HepG2 (cell line): ENCODE data around the gene SLC15A3. TPM values are rescaled to one million over a fixed set of nuclear protein-coding genes. Genes with fewer than 3 reads are reported as not detected.

Experiments used
- ATAC-seq: fragments of 200-7000 bp; cut with Tn5 transposase; 3 replicates; pipeline ENCODE4 v1.9.1; 2020; ENCODE audit warnings: mild to moderate bottlenecking, moderate library complexity
- BruUV-seq: library from RNA; stranded (reverse); fragments of 400-500 nt; replicated peaks from 2 replicates; lab custom pipeline; 2021; lab: Mats Ljungman, UMichigan
- CTCF ChIA-PET: fragments of 300-600 bp; formaldehyde crosslinking; extraction: SDS; loops from one replicate; lab custom pipeline; 2021; ENCODE audit warnings: low total read pairs, inconsistent platforms, low intra/inter-chr PET ratio; lab: Yijun Ruan, JAX
- POLR2A ChIA-PET: fragments of 350-600 bp; sonication (Branson Sonifier 250); formaldehyde crosslinking; loops from one replicate; lab custom pipeline; 2020; ENCODE audit warnings: antibody characterized with exemption, inconsistent platforms; lab: Yijun Ruan, JAX
- DNase-seq: peaks from one replicate; pipeline ENCODE4 v3.0.0-alpha.2; 2015; ENCODE audit warnings: low spot score
- FAIRE-seq: peaks from 3 replicates; lab custom pipeline; 2011; peaks lifted over from hg19 to GRCh38; lab: Jason Lieb, UNC
- H2AFZ ChIP-seq: one replicate; pipeline ENCODE4 v1.6.1; 2011; ENCODE audit warnings: low read length, inconsistent platforms
- H3K27ac ChIP-seq: fragments of 300-600 bp; 3 replicates; pipeline ENCODE4 v1.8.0; 2011; ENCODE audit warnings: mixed run types, mild to moderate bottlenecking, mixed read lengths, low read length, inconsistent platforms; ENCODE audit not compliant: insufficient read depth; ENCODE audit errors: extremely low read length
- H3K27me3 ChIP-seq, 2 experiments: fragments of 200-600 bp in 1 of 2; 2 replicates in 1 of 2; 3 replicates in 1 of 2; pipeline versions ENCODE4 v1.6.0 to v1.8.0; 2011; ENCODE audit warnings: low read length in 2 of 2, mild to moderate bottlenecking in 2 of 2, moderate library complexity in 2 of 2, inconsistent platforms in 1 of 2; ENCODE audit not compliant: insufficient read depth in 2 of 2, control insufficient read depth in 1 of 2
- H3K36me3 ChIP-seq, 2 experiments: fragments of 200-600 bp in 1 of 2; replicated peaks in 1 of 2; 2 replicates in 1 of 2; 3 replicates in 1 of 2; pipeline versions ENCODE4 v1.5.1 to v1.8.0; 2011; ENCODE audit warnings: low read length in 2 of 2, inconsistent platforms in 1 of 2; ENCODE audit not compliant: insufficient read depth in 2 of 2, control insufficient read depth in 1 of 2
- H3K4me1 ChIP-seq: 2 replicates; pipeline ENCODE4 v1.5.1; 2012; ENCODE audit warnings: low read length, inconsistent platforms; ENCODE audit not compliant: insufficient read depth
- H3K4me2 ChIP-seq: 2 replicates; pipeline ENCODE4 v1.6.0; 2011; ENCODE audit warnings: low read depth, low read length, inconsistent platforms
- H3K4me3 ChIP-seq, 3 experiments: fragments of 200-600 bp in 1 of 3; sonication (generic), shearing (Covaris generic) in 1 of 3; replicated peaks in 1 of 3; 2 replicates each; pipeline ENCODE4 v1.5.1; 2011 to 2016; ENCODE audit warnings: low read length in 3 of 3, inconsistent platforms in 2 of 3, low read depth in 2 of 3, mild to moderate bottlenecking in 2 of 3, control low read depth in 1 of 3, mixed read lengths in 1 of 3; ENCODE audit not compliant: insufficient read depth in 1 of 3
- H3K79me2 ChIP-seq: one replicate; pipeline ENCODE4 v1.6.1; 2011; ENCODE audit warnings: low read length, inconsistent platforms; ENCODE audit not compliant: insufficient read depth
- H3K9ac ChIP-seq: 2 replicates; pipeline ENCODE4 v1.6.0; 2011; ENCODE audit warnings: mild to moderate bottlenecking, low read depth, low read length, inconsistent platforms; ENCODE audit not compliant: insufficient read depth
- H3K9me3 ChIP-seq: 2 replicates; pipeline ENCODE4 v1.5.1; 2012; ENCODE audit warnings: mild to moderate bottlenecking, low read length
- H4K20me1 ChIP-seq: 2 replicates; pipeline ENCODE4 v1.6.0; 2011; ENCODE audit warnings: inconsistent platforms, mild to moderate bottlenecking, low read length, moderate library complexity; ENCODE audit not compliant: insufficient read depth
- FIP1L1 ChIP-seq: fragments of 200-400 bp; formaldehyde crosslinking; IDR thresholded peaks from 2 replicates; pipeline ENCODE4 v1.6.1; 2018; ENCODE audit warnings: low read depth, mild to moderate bottlenecking, low read length, moderate library complexity, borderline replicate concordance; ENCODE audit not compliant: insufficient read depth
- GATAD2A ChIP-seq: IDR thresholded peaks from 2 replicates; pipeline ENCODE4 v1.6.1; 2016
- NFRKB ChIP-seq: fragments of 450-650 bp; IDR thresholded peaks from 2 replicates; pipeline ENCODE4 v1.6.1; 2017
- NR2F2 ChIP-seq: IDR thresholded peaks from 2 replicates; pipeline ENCODE4 v1.6.1; 2012; ENCODE audit warnings: low read depth, inconsistent platforms, borderline replicate concordance
- SIX4 ChIP-seq: sonication (generic); formaldehyde crosslinking; IDR thresholded peaks from 2 replicates; pipeline ENCODE4 v1.4.0; 2020; ENCODE audit warnings: missing genetic modification reagents
- ZBTB38 ChIP-seq: sonication (generic); formaldehyde crosslinking; IDR thresholded peaks from 2 replicates; pipeline ENCODE4 v1.5.1; 2020; ENCODE audit warnings: mild to moderate bottlenecking, missing genetic modification reagents
- ZNF552 ChIP-seq: sonication (generic); formaldehyde crosslinking; IDR thresholded peaks from 2 replicates; pipeline ENCODE4 v1.9.0; 2022; ENCODE audit warnings: missing genetic modification reagents, mild to moderate bottlenecking, borderline replicate concordance
- ZNF609 ChIP-seq: sonication (generic); formaldehyde crosslinking; IDR thresholded peaks from 2 replicates; pipeline ENCODE4 v1.4.0; 2020; ENCODE audit warnings: mild to moderate bottlenecking, missing genetic modification reagents, borderline replicate concordance
- ZNF614 ChIP-seq: IDR thresholded peaks from 2 replicates; pipeline ENCODE4 v1.6.1; 2018; ENCODE audit warnings: missing biosample characterization, missing genetic modification reagents, inconsistent platforms, borderline replicate concordance
- ZNF749 ChIP-seq: sonication (generic); formaldehyde crosslinking; IDR thresholded peaks from 2 replicates; pipeline ENCODE4 v1.8.0; 2022; ENCODE audit warnings: mild to moderate bottlenecking, missing genetic modification reagents, moderate library complexity, borderline replicate concordance
- WGBS: methylation state at CpG from one replicate; pipeline ENCODE4 v1.1.6; 2017; ENCODE audit warnings: low lambda C conversion rate; 5-methylcytosine and 5-hydroxymethylcytosine counted together
- in situ Hi-C: cut with HindIII; loops from 2 replicates; pipeline ENCODE4 v1.10.0; 2017; ENCODE audit warnings: low pct_unique_long_range_greater_than_20kb; ENCODE audit not compliant: extremely low pct_ligation_motif_present
- intact Hi-C: fragments of 100-400 bp; cut with micrococcal nuclease; formaldehyde crosslinking; loops from one replicate; pipeline ENCODE4 v1.10.0; 2022; ENCODE audit not compliant: unreplicated experiment
- polyA plus RNA-seq, 8 experiments: library from polyadenylated mRNA; depleted of rRNA in 3 of 8; stranded (reverse) in 7 of 8; unstranded in 1 of 8; fragments of >200 nt; fragmentation: Illumina TruSeq in 4 of 8; extraction: Trizol in 4 of 8; gene quantifications; 2 replicates each; pipeline versions ENCODE4 v1.2.1 to v1.2.3, GENCODE V29; 2011 to 2016; ENCODE audit warnings: low read depth in 4 of 8, missing spikeins in 1 of 8, mixed read lengths in 1 of 8; ENCODE audit not compliant: insufficient read depth in 1 of 8
- total RNA-seq, 5 experiments: library from RNA; depleted of rRNA; stranded (reverse); fragments of >200 nt; fragmentation: Illumina TruSeq; extraction: Trizol; gene quantifications; 2 replicates each; pipeline ENCODE4 v1.2.3, GENCODE V29; 2016; ENCODE audit warnings: low read depth in 1 of 5
- TF ChIP-seq, protein P1 (sequence below): sonication (generic); formaldehyde crosslinking; conservative IDR thresholded peaks from 2 replicates; pipeline ENCODE4 v1.8.0; 2022; ENCODE audit warnings: missing genetic modification reagents

SLC15A3 gene
- total and polyA plus RNA-seq, 2 of the 13 experiments (the other 11 are each of a cell fraction or from before 2014, with no cell fraction given) = 0.45 to 0.77 TPM

DNA sequence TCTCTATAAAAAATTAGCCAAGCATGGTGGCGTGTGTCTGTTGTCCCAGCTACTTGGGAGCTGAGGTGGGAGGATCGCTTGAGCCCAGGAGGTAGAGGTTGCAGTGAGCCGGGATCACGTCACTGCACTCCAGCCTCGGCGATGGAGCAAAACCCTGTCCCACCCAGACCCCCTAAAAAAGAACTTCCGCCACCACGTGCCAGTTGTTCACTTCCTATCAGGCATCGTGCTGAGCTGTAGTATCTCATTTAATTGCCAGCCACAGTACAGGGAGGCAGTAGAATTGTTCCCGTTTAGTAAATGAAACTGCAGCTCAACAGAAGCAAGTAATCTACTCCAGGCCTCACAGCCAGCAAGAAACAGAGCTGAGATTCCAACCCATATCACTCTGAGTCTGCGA is 30.7 kb downstream of the SLC15A3 start:
- H3K36me3 ChIP-seq = peaks cover 0 to 7% of the 10 kb centered on the region in 2 experiments; a peak in 3 of 5 replicates
- ChIA-PET POLR2A (no interaction called here), CTCF (no interaction called here)
- intact Hi-C loops (no loop called here), in situ Hi-C loops (no loop called here)
- no peaks in the 10 kb centered on the region for H3K79me2 ChIP-seq
- H3K27ac ChIP-seq = no peak overlapping the region
- H3K9ac ChIP-seq = no peak overlapping the region
- H3K27me3 ChIP-seq = no peaks in the 10 kb centered on the region; a peak in 1 of 5 replicates
- DNase-seq (no peak), FAIRE-seq (no peak), ATAC-seq (no peak)
- no peaks in the 10 kb centered on the region for H4K20me1 ChIP-seq
- TF ChIP-seq, protein P1, sequence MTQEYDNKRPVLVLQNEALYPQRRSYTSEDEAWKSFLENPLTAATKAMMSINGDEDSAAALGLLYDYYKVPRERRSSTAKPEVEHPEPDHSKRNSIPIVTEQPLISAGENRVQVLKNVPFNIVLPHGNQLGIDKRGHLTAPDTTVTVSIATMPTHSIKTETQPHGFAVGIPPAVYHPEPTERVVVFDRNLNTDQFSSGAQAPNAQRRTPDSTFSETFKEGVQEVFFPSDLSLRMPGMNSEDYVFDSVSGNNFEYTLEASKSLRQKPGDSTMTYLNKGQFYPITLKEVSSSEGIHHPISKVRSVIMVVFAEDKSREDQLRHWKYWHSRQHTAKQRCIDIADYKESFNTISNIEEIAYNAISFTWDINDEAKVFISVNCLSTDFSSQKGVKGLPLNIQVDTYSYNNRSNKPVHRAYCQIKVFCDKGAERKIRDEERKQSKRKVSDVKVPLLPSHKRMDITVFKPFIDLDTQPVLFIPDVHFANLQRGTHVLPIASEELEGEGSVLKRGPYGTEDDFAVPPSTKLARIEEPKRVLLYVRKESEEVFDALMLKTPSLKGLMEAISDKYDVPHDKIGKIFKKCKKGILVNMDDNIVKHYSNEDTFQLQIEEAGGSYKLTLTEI (CRISPR knock-in tag) = no peak
- TF ChIP-seq NR2F2 = no peak
- TF ChIP-seq GATAD2A (CRISPR knock-in tag) = no peak
- TF ChIP-seq ZBTB38 (CRISPR knock-in tag) = no peak
- no peak for TF ChIP-seq ZNF552 (CRISPR knock-in tag)
- TF ChIP-seq SIX4 (CRISPR knock-in tag) = no peak
- TF ChIP-seq FIP1L1 = no peak
- TF ChIP-seq ZNF749 (CRISPR knock-in tag) = no peak
- no peak for TF ChIP-seq ZNF614 (CRISPR knock-in tag)
- TF ChIP-seq NFRKB = no peak
- TF ChIP-seq ZNF609 = no peak
- BruUV-seq = no TSS peak
- no peak overlapping the region for H3K4me3 ChIP-seq
- peaks cover 27% of the 10 kb centered on the region for H3K4me1 ChIP-seq
- no peaks in the 10 kb centered on the region for H3K9me3 ChIP-seq
- no peak overlapping the region for H2AFZ ChIP-seq
- WGBS = 94% methylated on average over 11 of the region's 11 CpGs
- H3K4me2 ChIP-seq = no peak overlapping the region
